HL-60 (cell line): ENCODE measurements around the gene OTOP3.

ENCODE experiments used
- CTCF ChIP-seq: IDR thresholded peaks from one replicate; pipeline ENCODE4 v1.5.1; 2011; ENCODE audit warnings: low read length, control low read depth, inconsistent platforms; ENCODE audit not compliant: insufficient read depth
- GABPA ChIP-seq: IDR thresholded peaks from 2 replicates; pipeline ENCODE4 v1.6.1; 2012; ENCODE audit warnings: low read depth
- POLR2AphosphoS5 ChIP-seq: IDR thresholded peaks from 2 replicates; pipeline ENCODE4 v1.6.1; 2012; ENCODE audit warnings: low read depth
- REST ChIP-seq: IDR thresholded peaks from 2 replicates; pipeline ENCODE4 v1.6.1; 2012; ENCODE audit warnings: low read depth; ENCODE audit not compliant: insufficient replicate concordance

- no peak for TF ChIP-seq CTCF
- no peak for TF ChIP-seq POLR2AphosphoS5
- no peak for TF ChIP-seq GABPA
- TF ChIP-seq REST = no peak
These were observed 46.4 kb downstream of the OTOP3 start for GRCh38 chr17:74981979-74982662.
